Gastrocnemius medialis (tissue), 4 donors: ENCODE results near the gene MAP7. TPM values are rescaled to one million over a fixed set of nuclear protein-coding genes. Genes with fewer than 3 reads are reported as not detected.
"Not testable (repeated sequence)": the region's sequence is repeated elsewhere in the genome, so short reads cannot be mapped to it uniquely, and the experiment has no call there.

Experiments used
- ATAC-seq, 2 donors: fragments of 150-250 bp; one replicate each; pipeline ENCODE4 v1.9.1; 2016
- DNase-seq, 2 donors: peaks; one replicate each; pipeline ENCODE4 v3.0.0-alpha.2; 2019
- H3K27ac ChIP-seq, 4 donors: fragments of 200-600 bp; sonication (generic); 1 replicate in 1 of 4; 2 replicates in 3 of 4; pipeline ENCODE4 v1.5.1; 2016 to 2018; ENCODE audit warnings: mild to moderate bottlenecking in 2 of 4, moderate library complexity in 1 of 4
- H3K27me3 ChIP-seq, 3 donors: fragments of 200-600 bp; sonication (generic) in 2 of 3; 1 replicate in 1 of 3; 2 replicates in 2 of 3; pipeline versions ENCODE4 v1.5.1 to v1.6.0; 2016 to 2019; ENCODE audit warnings: mild to moderate bottlenecking in 1 of 3, moderate library complexity in 1 of 3
- H3K36me3 ChIP-seq, 2 donors: fragments of 200-600 bp; sonication (generic) in 1 of 2; one replicate each; pipeline ENCODE4 v1.5.1; 2017 to 2018
- H3K4me1 ChIP-seq, 2 donors: fragments of 200-600 bp; sonication (generic) in 1 of 2; one replicate each; pipeline ENCODE4 v1.5.1; 2016 to 2017; ENCODE audit warnings: mild to moderate bottlenecking in 2 of 2
- H3K4me3 ChIP-seq, 4 donors: fragments of 200-600 bp; sonication (generic) in 3 of 4; 1 replicate in 1 of 4; 2 replicates in 3 of 4; pipeline ENCODE4 v1.5.1; 2016 to 2019; ENCODE audit warnings: mild to moderate bottlenecking in 2 of 4
- H3K9me3 ChIP-seq, 3 donors: fragments of 200-600 bp; sonication (generic) in 2 of 3; 1 replicate in 1 of 3; 2 replicates in 2 of 3; pipeline ENCODE4 v1.5.1; 2016 to 2019
- CTCF ChIP-seq, 5 experiments: fragments of 450-650 bp in 3 of 5; fragments of 200-600 bp in 2 of 5; sonication (generic) in 2 of 5; IDR thresholded peaks in 4 of 5; conservative IDR thresholded peaks in 1 of 5; 1 replicate in 4 of 5; 2 replicates in 1 of 5; pipeline ENCODE4 v1.5.1; 2016 to 2019; ENCODE audit warnings: antibody characterized with exemption in 5 of 5, mild to moderate bottlenecking in 3 of 5, moderate library complexity in 3 of 5
- POLR2A ChIP-seq, 2 donors: fragments of 450-650 bp; IDR thresholded peaks; one replicate each; pipeline ENCODE4 v1.6.1; 2017; ENCODE audit warnings: antibody characterized with exemption in 2 of 2, mild to moderate bottlenecking in 2 of 2, moderate library complexity in 2 of 2
- in situ Hi-C, 4 donors: fragments of 200-750 bp; cut with MboI; loops; one replicate each; pipeline versions ENCODE4 v1.15.0 to v1.8.0; 2017; ENCODE audit warnings: low sequenced_read_pairs in 4 of 4
- intact Hi-C: fragments of 100-400 bp; cut with DNase I; formaldehyde crosslinking; loops from one replicate; pipeline ENCODE4 v1.15.1; 2023; ENCODE audit warnings: low total_unique reads
- total RNA-seq, 4 donors: library from RNA; depleted of rRNA; stranded (reverse); fragments of >200 nt; gene quantifications; one replicate each; pipeline versions ENCODE4 v1.1.0 to v1.2.3, GENCODE V29; 2016

The MAP7 gene
- total RNA-seq, 4 donors from 2014 or later, result 0.22 to 0.56 (median 0.39) TPM

- Histone ChIP-seq H3K4me1 (no peaks in the 10 kb centered on the region), H3K4me3 (no peak overlapping the region), H3K27me3 (no peaks in the 10 kb centered on the region), H3K9me3 (no peaks in the 10 kb centered on the region), H3K36me3 (no peaks in the 10 kb centered on the region), H3K27ac (no peak overlapping the region)
- ATAC-seq, result no peak
- in situ Hi-C loops, result no loop called here
- no peak for TF ChIP-seq CTCF (IDR thresholded peaks at IDR 0.05 in 4 of 5, conservative IDR thresholded peaks at IDR 0.05 in 1 of 5)
- TF ChIP-seq POLR2A (IDR thresholded peaks at IDR 0.05), result no peak
- intact Hi-C loops, result no loop called here
- DNase-seq, result no peak
Observed at GRCh38 chr6:136487759-136488425, 62.3 kb downstream of the MAP7 start.

DNA sequence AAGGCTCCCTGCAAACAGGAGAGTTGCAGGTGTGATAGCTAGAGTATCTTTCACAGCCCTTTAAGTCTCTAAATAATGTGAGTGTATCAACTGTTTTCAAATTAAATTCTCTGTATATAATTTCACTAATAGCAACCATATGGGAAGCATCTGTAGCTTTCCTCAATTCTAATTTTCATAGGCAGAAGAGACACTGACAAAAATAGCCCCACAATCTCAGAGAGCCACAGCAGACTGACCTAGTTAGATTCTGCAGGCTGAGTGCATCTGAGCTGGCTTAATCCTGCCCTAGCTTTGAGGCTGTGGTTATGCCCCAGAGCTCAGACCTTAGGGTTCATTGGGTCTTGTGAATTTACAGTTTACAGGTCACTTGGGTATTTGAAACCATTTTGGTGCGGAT is 63.9 kb downstream of the MAP7 start:
- ATAC-seq (no peak), DNase-seq (no peak)
- intact Hi-C loops (no loop called here), in situ Hi-C loops (no loop called here)
- Histone ChIP-seq H3K36me3 (no peaks in the 10 kb centered on the region), H3K27ac (no peak overlapping the region), H3K4me3 (no peak overlapping the region), H3K9me3 (no peaks in the 10 kb centered on the region), H3K27me3 (no peaks in the 10 kb centered on the region), H3K4me1 (no peaks in the 10 kb centered on the region)
- no peak for TF ChIP-seq POLR2A (IDR thresholded peaks at IDR 0.05)
- no peak for TF ChIP-seq CTCF (IDR thresholded peaks at IDR 0.05 in 4 of 5, conservative IDR thresholded peaks at IDR 0.05 in 1 of 5)

DNA sequence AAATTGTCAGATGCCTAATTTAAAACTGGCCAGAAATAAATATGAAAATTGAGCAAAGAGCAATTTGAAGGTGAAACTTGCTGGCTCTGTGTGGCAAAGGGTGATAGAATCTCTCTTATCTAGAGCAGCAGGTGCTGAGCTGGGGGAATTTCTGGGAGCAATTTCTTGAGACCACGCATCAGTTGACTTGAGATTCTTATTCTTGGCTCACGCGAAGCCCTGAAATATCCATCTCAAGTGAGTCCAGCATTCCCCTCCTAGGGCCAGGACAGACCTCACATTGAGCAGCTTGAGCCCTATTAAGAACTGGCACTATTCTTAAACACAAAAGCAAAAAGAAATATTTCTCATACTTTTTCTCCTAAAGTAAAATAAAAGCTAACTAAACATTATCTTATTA is 66.3 kb downstream of the MAP7 start:
- Histone ChIP-seq H3K27me3 (no peaks in the 10 kb centered on the region), H3K9me3 (no peaks in the 10 kb centered on the region), H3K27ac (no peak overlapping the region), H3K4me1 (no peaks in the 10 kb centered on the region), H3K36me3 (no peaks in the 10 kb centered on the region), H3K4me3 (no peak overlapping the region)
- TF ChIP-seq POLR2A (IDR thresholded peaks at IDR 0.05) (no peak), CTCF (IDR thresholded peaks at IDR 0.05 in 4 of 5, conservative IDR thresholded peaks at IDR 0.05 in 1 of 5) (no peak)
- DNase-seq (no peak), ATAC-seq (no peak)
- in situ Hi-C loops, result no loop called here
- intact Hi-C loops, result no loop called here

DNA sequence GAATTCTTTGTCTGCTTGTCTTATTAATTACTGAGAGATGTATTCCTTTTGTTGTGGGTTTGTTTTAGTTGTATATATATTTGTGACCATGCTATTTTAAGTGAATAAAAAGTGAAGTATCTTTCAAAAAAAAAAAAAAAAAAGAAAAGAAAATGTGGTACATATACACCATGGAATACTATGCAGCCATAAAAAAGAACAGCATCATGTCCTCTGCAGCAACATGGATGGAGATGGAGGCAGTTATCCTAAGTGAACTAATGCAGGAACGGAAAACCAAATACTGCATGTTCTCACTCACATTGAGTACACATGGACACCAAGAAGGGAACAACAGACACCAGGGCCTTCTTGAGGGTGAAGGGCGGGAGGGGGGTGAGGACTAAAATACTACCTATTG is 67.2 kb downstream of the MAP7 start:
- H3K36me3 ChIP-seq, ATAC-seq, H3K27me3 ChIP-seq, H3K27ac ChIP-seq, H3K4me1 ChIP-seq, in situ Hi-C loops, intact Hi-C loops, DNase-seq, H3K4me3 ChIP-seq, H3K9me3 ChIP-seq: not testable (repeated sequence)

DNA sequence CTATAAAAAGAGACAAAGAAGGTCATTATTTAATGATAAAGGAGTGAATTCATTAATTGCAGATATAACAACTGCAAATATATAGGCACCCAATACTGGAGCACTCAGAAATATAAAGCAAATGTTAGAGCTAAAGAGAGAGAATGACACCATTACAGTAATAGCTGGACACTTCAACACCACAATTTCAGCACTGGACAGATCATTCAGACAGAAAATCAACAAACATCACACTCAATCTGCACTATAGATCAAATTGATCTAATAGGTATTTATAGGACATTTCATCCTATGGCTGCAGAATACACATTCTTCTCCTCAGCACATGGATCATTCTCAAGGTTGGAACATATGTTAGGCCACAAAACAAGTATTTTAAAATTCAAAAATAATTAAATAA is 72.7 kb downstream of the MAP7 start:
- Histone ChIP-seq H3K27ac (no peak overlapping the region), H3K4me1 (no peaks in the 10 kb centered on the region), H3K9me3 (no peaks in the 10 kb centered on the region), H3K36me3 (no peaks in the 10 kb centered on the region), H3K27me3 (no peaks in the 10 kb centered on the region), H3K4me3 (no peak overlapping the region)
- intact Hi-C loops (no loop called here), in situ Hi-C loops (no loop called here)
- DNase-seq, result no peak
- ATAC-seq, result no peak
- no peak for TF ChIP-seq CTCF (IDR thresholded peaks at IDR 0.05 in 4 of 5, conservative IDR thresholded peaks at IDR 0.05 in 1 of 5)
- no peak for TF ChIP-seq POLR2A (IDR thresholded peaks at IDR 0.05)
